K562 (cell line): Measurements from ENCODE around the gene KARS1. TPM values are rescaled to one million over a fixed set of nuclear protein-coding genes. Genes with fewer than 3 reads are reported as not detected.

Experiments used
- ATF7 ChIP-seq: fragments of 450-650 bp; IDR thresholded peaks from 2 replicates; pipeline ENCODE4 v1.7.1; 2014; ENCODE audit warnings: mild to moderate bottlenecking, moderate library complexity
- COPS2 ChIP-seq: fragments of 450-650 bp; conservative IDR thresholded peaks from 2 replicates; pipeline ENCODE4 v1.6.1; 2016; ENCODE audit warnings: mild to moderate bottlenecking, moderate library complexity
- FOXA3 ChIP-seq, 2 experiments: fragments of 450-650 bp in 1 of 2; sonication (generic) in 1 of 2; formaldehyde crosslinking; IDR thresholded peaks in 1 of 2; conservative IDR thresholded peaks in 1 of 2; 2 replicates each; pipeline versions ENCODE4 v1.4.0 to v1.8.0; 2020 to 2022; ENCODE audit warnings: mild to moderate bottlenecking in 2 of 2, missing genetic modification reagents in 1 of 2
- FUS ChIP-seq: fragments of 200-400 bp; formaldehyde crosslinking; optimal IDR thresholded peaks from 2 replicates; pipeline ENCODE3; 2017; ENCODE audit warnings: low read depth, low read length
- HDAC1 ChIP-seq, 2 experiments: fragments of 450-650 bp; IDR thresholded peaks; 2 replicates each; pipeline ENCODE4 v1.6.1; 2016 to 2017; ENCODE audit warnings: inconsistent platforms in 1 of 2, mild to moderate bottlenecking in 1 of 2, moderate library complexity in 1 of 2
- HNRNPK ChIP-seq: fragments of 200-400 bp; formaldehyde crosslinking; IDR thresholded peaks from one replicate; pipeline ENCODE4 v1.6.1; 2018; ENCODE audit warnings: mild to moderate bottlenecking, low read depth, low read length; ENCODE audit not compliant: poor library complexity, severe bottlenecking
- MEF2A ChIP-seq: IDR thresholded peaks from 2 replicates; pipeline ENCODE4 v1.6.1; 2011; ENCODE audit warnings: low read depth, mild to moderate bottlenecking, low read length, moderate library complexity; ENCODE audit not compliant: control insufficient read depth
- NBN ChIP-seq: fragments of 450-650 bp; IDR thresholded peaks from 2 replicates; pipeline ENCODE4 v1.6.1; 2016; ENCODE audit warnings: low read depth, mild to moderate bottlenecking
- NCOA1 ChIP-seq: fragments of 450-650 bp; IDR thresholded peaks from 2 replicates; pipeline ENCODE4 v1.6.1; 2016; ENCODE audit warnings: low read depth
- NR2C1 ChIP-seq, 2 experiments: fragments of 450-650 bp; IDR thresholded peaks; 2 replicates each; pipeline ENCODE4 v1.6.1; 2017; ENCODE audit warnings: mild to moderate bottlenecking in 2 of 2, antibody characterized with exemption in 1 of 2, inconsistent platforms in 1 of 2, missing compliant biosample characterization in 1 of 2, missing genetic modification characterization in 1 of 2
- POLR3G ChIP-seq: IDR thresholded peaks from 2 replicates; pipeline ENCODE4 v1.6.1; 2011; ENCODE audit not compliant: insufficient read length, insufficient replicate concordance; ENCODE audit errors: extremely low read depth
- RNF2 ChIP-seq: sonication (generic); IDR thresholded peaks from 2 replicates; pipeline ENCODE4 v1.6.1; 2016
- TAF7 ChIP-seq: fragments of 450-650 bp; IDR thresholded peaks from 2 replicates; pipeline ENCODE4 v1.6.1; 2016; ENCODE audit warnings: missing genetic modification characterization, missing compliant biosample characterization
- TAF9B ChIP-seq: fragments of 450-650 bp; IDR thresholded peaks from 2 replicates; pipeline ENCODE4 v1.6.1; 2018; ENCODE audit warnings: mild to moderate bottlenecking; ENCODE audit not compliant: partially characterized antibody
- ZNF212 ChIP-seq: fragments of 450-650 bp; formaldehyde crosslinking; IDR thresholded peaks from 2 replicates; pipeline ENCODE4 v1.4.0; 2020; ENCODE audit warnings: mild to moderate bottlenecking
- polyA plus RNA-seq, 8 experiments: library from polyadenylated mRNA; depleted of rRNA in 4 of 8; stranded (reverse) in 5 of 8; unstranded in 3 of 8; fragments of >200 nt; fragmentation: Nextera tagmentation in 2 of 8; fragmentation: Illumina TruSeq in 1 of 8; extraction: Ambion mirVana in 2 of 8; extraction: Trizol in 1 of 8; gene quantifications; 2 replicates each; pipeline versions ENCODE4 v1.2.1 to v1.2.3, GENCODE V29; 2011 to 2014; ENCODE audit warnings: inconsistent platforms in 1 of 8, missing spikeins in 1 of 8
- total RNA-seq, 7 experiments: library from RNA; depleted of rRNA in 6 of 7; stranded (reverse); fragments of >200 nt in 6 of 7; fragmentation: Illumina TruSeq in 2 of 7; extraction: Trizol in 2 of 7; gene quantifications; 2 replicates each; pipeline versions ENCODE4 v1.2.1 to v1.2.3, GENCODE V29; 2011 to 2021; ENCODE audit warnings: low replicate concordance in 1 of 7
- TF ChIP-seq, protein P1 (sequence below): fragments of 250-450 bp; sonication (Bioruptor Pico); IDR thresholded peaks from 2 replicates; pipeline ENCODE4 v1.8.0; 2022; ENCODE audit warnings: moderate library complexity, mild to moderate bottlenecking, inconsistent platforms
- TF ChIP-seq, protein P2 (sequence below), 2 experiments: fragments of 200-800 bp in 1 of 2; sonication (Bioruptor generic) in 1 of 2; sonication (generic) in 1 of 2; formaldehyde crosslinking in 1 of 2; IDR thresholded peaks in 1 of 2; conservative IDR thresholded peaks in 1 of 2; 2 replicates each; pipeline versions ENCODE4 v1.5.0 to v1.6.1; 2016 to 2020; ENCODE audit warnings: missing compliant biosample characterization in 1 of 2, missing genetic modification characterization in 1 of 2, missing genetic modification reagents in 1 of 2
- TF ChIP-seq, protein P3 (sequence below), 2 experiments: fragments of 250-450 bp in 1 of 2; fragments of 450-650 bp in 1 of 2; sonication (Bioruptor Pico) in 1 of 2; IDR thresholded peaks; 2 replicates each; pipeline versions ENCODE4 v1.6.1 to v1.8.0; 2016 to 2021; ENCODE audit warnings: mild to moderate bottlenecking in 2 of 2, moderate library complexity in 2 of 2, missing compliant biosample characterization in 1 of 2, missing genetic modification characterization in 1 of 2
- TF ChIP-seq, protein P4 (sequence below): fragments of 450-650 bp; IDR thresholded peaks from 2 replicates; pipeline ENCODE4 v1.7.1; 2018; ENCODE audit warnings: mild to moderate bottlenecking, low read depth; ENCODE audit not compliant: partially characterized antibody
- TF ChIP-seq, protein P5 (sequence below): fragments of 450-650 bp; IDR thresholded peaks from 2 replicates; pipeline ENCODE4 v1.6.1; 2016; ENCODE audit warnings: low read depth, mild to moderate bottlenecking, moderate library complexity

KARS1 gene
- total and polyA plus RNA-seq, 9 of the 15 experiments (the other 6 are each of a cell fraction or from before 2014, with no cell fraction given), result 223 to 386 (median 304) TPM

DNA sequence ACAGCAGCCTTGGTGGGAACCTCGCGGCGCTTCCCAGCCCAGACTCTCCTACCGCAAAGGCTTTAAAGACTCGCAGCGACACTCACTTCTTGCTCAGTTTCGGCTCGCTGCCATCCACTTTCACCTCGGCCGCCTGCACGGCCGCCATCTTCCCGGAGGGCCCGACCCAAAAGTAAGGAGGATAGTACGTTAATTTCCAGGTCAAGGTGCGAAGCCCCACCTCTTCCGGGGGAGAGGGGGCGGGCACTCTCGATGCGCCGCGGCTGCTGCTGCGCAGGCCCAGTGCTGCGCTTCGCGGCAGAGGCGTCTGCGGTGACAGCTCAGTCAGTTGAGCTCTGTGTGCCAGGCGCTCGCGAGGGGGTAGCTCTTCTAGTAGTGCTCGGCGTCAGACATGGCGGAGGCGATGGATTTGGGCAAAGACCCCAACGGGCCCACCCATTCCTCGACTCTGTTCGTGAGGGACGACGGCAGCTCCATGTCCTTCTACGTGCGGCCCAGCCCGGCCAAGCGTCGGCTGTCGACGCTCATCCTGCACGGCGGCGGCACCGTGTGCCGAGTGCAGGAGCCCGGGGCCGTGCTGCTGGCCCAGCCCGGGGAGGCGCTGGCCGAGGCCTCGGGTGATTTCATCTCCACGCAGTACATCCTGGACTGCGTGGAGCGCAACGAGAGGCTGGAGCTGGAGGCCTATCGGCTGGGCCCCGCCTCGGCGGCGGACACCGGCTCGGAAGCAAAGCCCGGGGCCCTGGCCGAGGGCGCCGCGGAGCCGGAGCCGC, at the start of gene KARS1, which contains the start of gene TERF2IP (continued):
- TF ChIP-seq HNRNPK, result no peak
- peak; percentile 65 for TF ChIP-seq ATF7
- TF ChIP-seq FOXA3 (CRISPR knock-in tag; conservative IDR thresholded peaks at IDR 0.05 in 1 of 2, IDR thresholded peaks at IDR 0.05 in 1 of 2), result no peak
- TF ChIP-seq, protein P1, sequence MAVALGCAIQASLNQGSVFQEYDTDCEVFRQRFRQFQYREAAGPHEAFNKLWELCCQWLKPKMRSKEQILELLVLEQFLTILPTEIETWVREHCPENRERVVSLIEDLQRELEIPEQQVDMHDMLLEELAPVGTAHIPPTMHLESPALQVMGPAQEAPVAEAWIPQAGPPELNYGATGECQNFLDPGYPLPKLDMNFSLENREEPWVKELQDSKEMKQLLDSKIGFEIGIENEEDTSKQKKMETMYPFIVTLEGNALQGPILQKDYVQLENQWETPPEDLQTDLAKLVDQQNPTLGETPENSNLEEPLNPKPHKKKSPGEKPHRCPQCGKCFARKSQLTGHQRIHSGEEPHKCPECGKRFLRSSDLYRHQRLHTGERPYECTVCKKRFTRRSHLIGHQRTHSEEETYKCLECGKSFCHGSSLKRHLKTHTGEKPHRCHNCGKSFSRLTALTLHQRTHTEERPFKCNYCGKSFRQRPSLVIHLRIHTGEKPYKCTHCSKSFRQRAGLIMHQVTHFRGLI (CRISPR knock-in tag), result no peak
- TF ChIP-seq HDAC1 (IDR thresholded peaks at IDR 0.05), result peak in 1 of 2 experiments; percentile 39; a peak in 2 of 4 replicates
- no peak for TF ChIP-seq NCOA1
- TF ChIP-seq MEF2A, result no peak
- peak; percentile 98 for TF ChIP-seq NR2C1 (IDR thresholded peaks at IDR 0.05)
- TF ChIP-seq NR2C1 (tag; IDR thresholded peaks at IDR 0.05), result peak; percentile 98
- TF ChIP-seq RNF2, result 0 out of 2 replicates have a peak, but pooled peaks have one; percentile 12
- TF ChIP-seq POLR3G, result no peak
- no peak for TF ChIP-seq COPS2
- TF ChIP-seq, protein P2, sequence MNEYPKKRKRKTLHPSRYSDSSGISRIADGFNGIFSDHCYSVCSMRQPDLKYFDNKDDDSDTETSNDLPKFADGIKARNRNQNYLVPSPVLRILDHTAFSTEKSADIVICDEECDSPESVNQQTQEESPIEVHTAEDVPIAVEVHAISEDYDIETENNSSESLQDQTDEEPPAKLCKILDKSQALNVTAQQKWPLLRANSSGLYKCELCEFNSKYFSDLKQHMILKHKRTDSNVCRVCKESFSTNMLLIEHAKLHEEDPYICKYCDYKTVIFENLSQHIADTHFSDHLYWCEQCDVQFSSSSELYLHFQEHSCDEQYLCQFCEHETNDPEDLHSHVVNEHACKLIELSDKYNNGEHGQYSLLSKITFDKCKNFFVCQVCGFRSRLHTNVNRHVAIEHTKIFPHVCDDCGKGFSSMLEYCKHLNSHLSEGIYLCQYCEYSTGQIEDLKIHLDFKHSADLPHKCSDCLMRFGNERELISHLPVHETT (CRISPR knock-in tag; conservative IDR thresholded peaks at IDR 0.05 in 1 of 2, IDR thresholded peaks at IDR 0.05 in 1 of 2), result peak in 1 of 2 experiments; percentile 64; a peak in 2 of 4 replicates
- TF ChIP-seq, protein P3, sequence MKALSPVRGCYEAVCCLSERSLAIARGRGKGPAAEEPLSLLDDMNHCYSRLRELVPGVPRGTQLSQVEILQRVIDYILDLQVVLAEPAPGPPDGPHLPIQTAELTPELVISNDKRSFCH (CRISPR knock-in tag; IDR thresholded peaks at IDR 0.05), result no peak
- TF ChIP-seq, protein P3 (tag; IDR thresholded peaks at IDR 0.05), result no peak
- TF ChIP-seq, protein P4, sequence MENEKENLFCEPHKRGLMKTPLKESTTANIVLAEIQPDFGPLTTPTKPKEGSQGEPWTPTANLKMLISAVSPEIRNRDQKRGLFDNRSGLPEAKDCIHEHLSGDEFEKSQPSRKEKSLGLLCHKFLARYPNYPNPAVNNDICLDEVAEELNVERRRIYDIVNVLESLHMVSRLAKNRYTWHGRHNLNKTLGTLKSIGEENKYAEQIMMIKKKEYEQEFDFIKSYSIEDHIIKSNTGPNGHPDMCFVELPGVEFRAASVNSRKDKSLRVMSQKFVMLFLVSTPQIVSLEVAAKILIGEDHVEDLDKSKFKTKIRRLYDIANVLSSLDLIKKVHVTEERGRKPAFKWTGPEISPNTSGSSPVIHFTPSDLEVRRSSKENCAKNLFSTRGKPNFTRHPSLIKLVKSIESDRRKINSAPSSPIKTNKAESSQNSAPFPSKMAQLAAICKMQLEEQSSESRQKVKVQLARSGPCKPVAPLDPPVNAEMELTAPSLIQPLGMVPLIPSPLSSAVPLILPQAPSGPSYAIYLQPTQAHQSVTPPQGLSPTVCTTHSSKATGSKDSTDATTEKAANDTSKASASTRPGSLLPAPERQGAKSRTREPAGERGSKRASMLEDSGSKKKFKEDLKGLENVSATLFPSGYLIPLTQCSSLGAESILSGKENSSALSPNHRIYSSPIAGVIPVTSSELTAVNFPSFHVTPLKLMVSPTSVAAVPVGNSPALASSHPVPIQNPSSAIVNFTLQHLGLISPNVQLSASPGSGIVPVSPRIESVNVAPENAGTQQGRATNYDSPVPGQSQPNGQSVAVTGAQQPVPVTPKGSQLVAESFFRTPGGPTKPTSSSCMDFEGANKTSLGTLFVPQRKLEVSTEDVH, result no peak
- peak; percentile 89 for TF ChIP-seq TAF9B
- TF ChIP-seq TAF7 (tag), result no peak; the same call in none of the 2 replicates
- no peak for TF ChIP-seq FUS
- TF ChIP-seq ZNF212 (CRISPR knock-in tag), result no peak
- TF ChIP-seq, protein P5, sequence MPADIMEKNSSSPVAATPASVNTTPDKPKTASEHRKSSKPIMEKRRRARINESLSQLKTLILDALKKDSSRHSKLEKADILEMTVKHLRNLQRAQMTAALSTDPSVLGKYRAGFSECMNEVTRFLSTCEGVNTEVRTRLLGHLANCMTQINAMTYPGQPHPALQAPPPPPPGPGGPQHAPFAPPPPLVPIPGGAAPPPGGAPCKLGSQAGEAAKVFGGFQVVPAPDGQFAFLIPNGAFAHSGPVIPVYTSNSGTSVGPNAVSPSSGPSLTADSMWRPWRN, result no peak
- TF ChIP-seq NBN, result no peak
